ENCODE data around the gene MAN1C1.

GRCh38 chr1:25615172-25615541 lies 1.4 kb upstream of the MAN1C1 start:
- TF ChIP-seq BACH2 (CRISPR knock-in tag; IDR thresholded peaks at IDR 0.05; ENCODE audit: borderline replicate concordance) (no peak), ZFP3 (CRISPR knock-in tag; IDR thresholded peaks at IDR 0.05) (no peak), POU6F1 (CRISPR knock-in tag; IDR thresholded peaks at IDR 0.05; ENCODE audit: borderline replicate concordance, low read depth) (no peak), RARB (CRISPR knock-in tag; IDR thresholded peaks at IDR 0.05) (no peak), ISL1 (CRISPR knock-in tag; IDR thresholded peaks at IDR 0.05) (no peak)

Data from SK-N-SH treated with all-trans-retinoic acid at 6 μM for 48 hours (cell line).